HG03571 (cell line): Measurements from ENCODE around the gene USF3.

Experiments
- ATAC-seq: cut with Tn5 transposase; IDR thresholded peaks from one replicate; pipeline ENCODE4 v1.9.1; 2021; ENCODE audit not compliant: unreplicated experiment

The USF3 gene

GRCh38 chr3:113698956-113699355 is 2.5 kb upstream of the USF3 start:
- no peak for ATAC-seq

- ATAC-seq, result no peak
Measured at GRCh38 chr3:113698213-113698742, 1.8 kb upstream of the USF3 start.

- no peak for ATAC-seq
Measured at GRCh38 chr3:113697500-113698090, 1.2 kb upstream of the USF3 start.

- ATAC-seq, result peak; percentile 95
Measured at GRCh38 chr3:113696658-113697499, 437 bp upstream of the USF3 start.

GRCh38 chr3:113695431-113695785 is 1.0 kb downstream of the USF3 start:
- ATAC-seq, result no peak

- ATAC-seq, result no peak
Measured at GRCh38 chr3:113690482-113690881, 6.0 kb downstream of the USF3 start.

- ATAC-seq, result no peak
Measured at GRCh38 chr3:113685956-113686721, 10.3 kb downstream of the USF3 start.

GRCh38 chr3:113685124-113685523 is 11.3 kb downstream of the USF3 start:
- ATAC-seq, result no peak

- ATAC-seq, result no peak
Measured at GRCh38 chr3:113684271-113684819, 12.1 kb downstream of the USF3 start.

- ATAC-seq, result no peak
Measured at GRCh38 chr3:113678773-113679172, 17.7 kb downstream of the USF3 start.

GRCh38 chr3:113677737-113678136 is 18.7 kb downstream of the USF3 start:
- ATAC-seq, result no peak

GRCh38 chr3:113676261-113676660 is 20.2 kb downstream of the USF3 start:
- no peak for ATAC-seq

GRCh38 chr3:113673593-113673992 is 22.8 kb downstream of the USF3 start:
- ATAC-seq, result no peak

- ATAC-seq, result no peak
Measured at GRCh38 chr3:113668015-113668414, 28.4 kb downstream of the USF3 start.

- ATAC-seq, result no peak
Measured at GRCh38 chr3:113664523-113665094, 31.8 kb downstream of the USF3 start.

GRCh38 chr3:113663761-113664160 is 32.7 kb downstream of the USF3 start:
- no peak for ATAC-seq

- no peak for ATAC-seq
Measured at GRCh38 chr3:113663324-113663750, 33.1 kb downstream of the USF3 start.

- no peak for ATAC-seq
Measured at GRCh38 chr3:113662824-113663223, 33.6 kb downstream of the USF3 start.

GRCh38 chr3:113660896-113661295 is 35.5 kb downstream of the USF3 start:
- ATAC-seq, result no peak

GRCh38 chr3:113660458-113660857 is 36.0 kb downstream of the USF3 start:
- no peak for ATAC-seq

GRCh38 chr3:113659996-113660395 is 36.4 kb downstream of the USF3 start:
- ATAC-seq, result no peak
